Stomach smooth muscle (tissue), 2 donors: ENCODE results near the gene POLQ.

Experiments used
- H3K27ac ChIP-seq: one replicate; pipeline ENCODE4 v1.7.0; 2013; ENCODE audit warnings: mild to moderate bottlenecking, low read length, inconsistent platforms
- H3K27me3 ChIP-seq, 2 donors: one replicate each; pipeline ENCODE4 v1.7.0; 2013; ENCODE audit warnings: low read length in 2 of 2; ENCODE audit not compliant: insufficient read depth in 2 of 2, control insufficient read depth in 1 of 2
- H3K36me3 ChIP-seq, 2 donors: one replicate each; pipeline ENCODE4 v1.7.0; 2013; ENCODE audit warnings: low read length in 2 of 2; ENCODE audit not compliant: control insufficient read depth in 2 of 2, insufficient read depth in 2 of 2
- H3K4me1 ChIP-seq: one replicate; pipeline ENCODE4 v1.7.0; 2013; ENCODE audit warnings: low read length; ENCODE audit not compliant: control insufficient read depth, insufficient read depth
- H3K4me3 ChIP-seq, 2 donors: one replicate each; pipeline ENCODE4 v1.7.0; 2013; ENCODE audit warnings: low read length in 2 of 2
- H3K9ac ChIP-seq, 2 donors: one replicate each; pipeline ENCODE4 v1.7.0; 2013; ENCODE audit warnings: low read length in 2 of 2, mild to moderate bottlenecking in 1 of 2
- H3K9me3 ChIP-seq, 2 donors: one replicate each; pipeline ENCODE4 v1.7.0; 2013; ENCODE audit warnings: low read length in 2 of 2; ENCODE audit not compliant: control insufficient read depth in 2 of 2
- donor health status: healthy.
- donor health status: Pancreatic carcinoma.

POLQ gene

GRCh38 chr3:121514496-121514895 lies 31.3 kb downstream of the POLQ start:
- H3K36me3 ChIP-seq, result no peaks in the 10 kb centered on the region
- H3K27me3 ChIP-seq, result no peaks in the 10 kb centered on the region
- H3K4me3 ChIP-seq, result no peak overlapping the region
- H3K4me1 ChIP-seq, result no peaks in the 10 kb centered on the region
- H3K9me3 ChIP-seq, result no peaks in the 10 kb centered on the region
- no peak overlapping the region for H3K27ac ChIP-seq
- H3K9ac ChIP-seq, result no peak overlapping the region

GRCh38 chr3:121508389-121508788 lies 37.4 kb downstream of the POLQ start:
- Histone ChIP-seq H3K27me3 (no peaks in the 10 kb centered on the region), H3K36me3 (no peaks in the 10 kb centered on the region), H3K4me1 (no peaks in the 10 kb centered on the region), H3K9ac (no peak overlapping the region), H3K9me3 (no peaks in the 10 kb centered on the region), H3K27ac (no peak overlapping the region), H3K4me3 (no peak overlapping the region)

GRCh38 chr3:121505256-121505655 lies 40.5 kb downstream of the POLQ start:
- no peak overlapping the region for H3K4me3 ChIP-seq
- H3K27ac ChIP-seq, result no peak overlapping the region
- no peaks in the 10 kb centered on the region for H3K27me3 ChIP-seq

GRCh38 chr3:121504618-121505017 lies 41.2 kb downstream of the POLQ start:
- Histone ChIP-seq H3K27ac (no peak overlapping the region), H3K4me3 (no peak overlapping the region), H3K36me3 (no peaks in the 10 kb centered on the region), H3K27me3 (no peaks in the 10 kb centered on the region), H3K4me1 (no peaks in the 10 kb centered on the region), H3K9ac (no peak overlapping the region), H3K9me3 (no peaks in the 10 kb centered on the region)

More at GRCh38 chr3:121505256-121505655, 40.5 kb downstream of the POLQ start:
- Histone ChIP-seq H3K4me1 (no peaks in the 10 kb centered on the region), H3K36me3 (no peaks in the 10 kb centered on the region), H3K9ac (no peak overlapping the region), H3K9me3 (no peaks in the 10 kb centered on the region)

GRCh38 chr3:121496786-121497185 lies 49.0 kb downstream of the POLQ start:
- Histone ChIP-seq H3K4me1 (no peaks in the 10 kb centered on the region), H3K9ac (no peak overlapping the region), H3K27me3 (no peaks in the 10 kb centered on the region), H3K9me3 (no peaks in the 10 kb centered on the region), H3K4me3 (no peak overlapping the region), H3K36me3 (no peaks in the 10 kb centered on the region), H3K27ac (no peak overlapping the region)

- Histone ChIP-seq H3K36me3 (no peaks in the 10 kb centered on the region), H3K9me3 (no peaks in the 10 kb centered on the region), H3K27me3 (no peaks in the 10 kb centered on the region), H3K4me3 (no peak overlapping the region), H3K9ac (no peak overlapping the region), H3K4me1 (no peaks in the 10 kb centered on the region), H3K27ac (no peak overlapping the region)
These were observed 52.4 kb downstream of the POLQ start for GRCh38 chr3:121493431-121493830.

- Histone ChIP-seq H3K36me3 (no peaks in the 10 kb centered on the region), H3K27ac (no peak overlapping the region), H3K9me3 (no peaks in the 10 kb centered on the region), H3K4me3 (no peak overlapping the region), H3K27me3 (no peaks in the 10 kb centered on the region), H3K4me1 (no peaks in the 10 kb centered on the region), H3K9ac (no peak overlapping the region)
These were observed 54.0 kb downstream of the POLQ start for GRCh38 chr3:121491683-121492320.

GRCh38 chr3:121490161-121490560 lies 55.6 kb downstream of the POLQ start:
- no peaks in the 10 kb centered on the region for H3K4me1 ChIP-seq
- H3K27ac ChIP-seq, result no peak overlapping the region
- no peaks in the 10 kb centered on the region for H3K27me3 ChIP-seq
- no peak overlapping the region for H3K4me3 ChIP-seq
- no peak overlapping the region for H3K9ac ChIP-seq
- H3K36me3 ChIP-seq, result no peaks in the 10 kb centered on the region
- H3K9me3 ChIP-seq, result no peaks in the 10 kb centered on the region

- Histone ChIP-seq H3K27me3 (no peaks in the 10 kb centered on the region), H3K4me3 (no peak overlapping the region), H3K4me1 (no peaks in the 10 kb centered on the region), H3K9me3 (no peaks in the 10 kb centered on the region), H3K9ac (no peak overlapping the region), H3K27ac (no peak overlapping the region), H3K36me3 (no peaks in the 10 kb centered on the region)
These were observed 57.2 kb downstream of the POLQ start for GRCh38 chr3:121488628-121489027.

GRCh38 chr3:121483290-121483689 lies 62.5 kb downstream of the POLQ start:
- H3K27ac ChIP-seq, result no peak overlapping the region
- H3K36me3 ChIP-seq, result no peaks in the 10 kb centered on the region
- no peaks in the 10 kb centered on the region for H3K27me3 ChIP-seq
- H3K4me1 ChIP-seq, result no peaks in the 10 kb centered on the region
- H3K9me3 ChIP-seq, result no peaks in the 10 kb centered on the region
- no peak overlapping the region for H3K4me3 ChIP-seq
- H3K9ac ChIP-seq, result no peak overlapping the region

- Histone ChIP-seq H3K9ac (no peak overlapping the region), H3K27me3 (no peaks in the 10 kb centered on the region), H3K9me3 (no peaks in the 10 kb centered on the region), H3K4me1 (no peaks in the 10 kb centered on the region), H3K27ac (no peak overlapping the region), H3K4me3 (no peak overlapping the region), H3K36me3 (no peaks in the 10 kb centered on the region)
These were observed 63.1 kb downstream of the POLQ start for GRCh38 chr3:121482660-121483059.
